Activated B cell treated with CpG ODN at 0.5 μM for 24 hours (primary cell): ENCODE data around the gene QSOX2. TPM values are rescaled to one million over a fixed set of nuclear protein-coding genes. Genes with fewer than 3 reads are reported as not detected.

Source experiments
- ATAC-seq: fragments of 200-7000 bp; cut with Tn5 transposase; one replicate; pipeline ENCODE4 v1.10.0; 2021; ENCODE audit warnings: low read depth, mild to moderate bottlenecking, moderate library complexity
- CTCF ChIA-PET: fragments of 350-600 bp; sonication (Branson Sonifier 250); formaldehyde crosslinking; loops from one replicate; lab custom pipeline; 2021; ENCODE audit warnings: antibody characterized with exemption; lab: Charles Lee
- POLR2A ChIA-PET: fragments of 350-600 bp; sonication (Branson Sonifier 250); formaldehyde crosslinking; loops from one replicate; lab custom pipeline; 2021; ENCODE audit warnings: antibody characterized with exemption; lab: Charles Lee
- DNase-seq: peaks from one replicate; pipeline ENCODE4 v3.0.0; 2022
- H3K27ac Mint-ChIP-seq: one replicate; pipeline ENCODE4 v1.8.0; 2020; ENCODE audit warnings: mixed read lengths
- H3K27me3 Mint-ChIP-seq: one replicate; pipeline ENCODE4 v1.8.0; 2021; ENCODE audit warnings: mixed read lengths
- H3K36me3 Mint-ChIP-seq: one replicate; pipeline ENCODE4 v1.8.0; 2021; ENCODE audit warnings: low read depth, mixed read lengths
- H3K4me1 Mint-ChIP-seq: one replicate; pipeline ENCODE4 v1.8.0; 2021; ENCODE audit warnings: mixed read lengths
- H3K4me3 Mint-ChIP-seq: one replicate; pipeline ENCODE4 v1.8.0; 2020; ENCODE audit warnings: mild to moderate bottlenecking, mixed read lengths
- H3K9me3 Mint-ChIP-seq: one replicate; pipeline ENCODE4 v1.8.0; 2020; ENCODE audit warnings: mixed read lengths
- intact Hi-C: fragments of 100-400 bp; cut with micrococcal nuclease; formaldehyde crosslinking; loops from one replicate; pipeline ENCODE4 v1.15.1; 2024
- total RNA-seq: library from RNA; stranded (reverse); gene quantifications from 2 replicates; pipeline ENCODE4 v1.2.3, GENCODE V29; 2022
- TF ChIP-seq, protein P1 (sequence below): fragments of 200-600 bp; IDR thresholded peaks from one replicate; pipeline ENCODE4 v1.8.0; 2022; ENCODE audit warnings: antibody characterized with exemption, mild to moderate bottlenecking

The QSOX2 gene
- total RNA-seq, 1 donor from 2014 or later, result 49.1 TPM

DNA sequence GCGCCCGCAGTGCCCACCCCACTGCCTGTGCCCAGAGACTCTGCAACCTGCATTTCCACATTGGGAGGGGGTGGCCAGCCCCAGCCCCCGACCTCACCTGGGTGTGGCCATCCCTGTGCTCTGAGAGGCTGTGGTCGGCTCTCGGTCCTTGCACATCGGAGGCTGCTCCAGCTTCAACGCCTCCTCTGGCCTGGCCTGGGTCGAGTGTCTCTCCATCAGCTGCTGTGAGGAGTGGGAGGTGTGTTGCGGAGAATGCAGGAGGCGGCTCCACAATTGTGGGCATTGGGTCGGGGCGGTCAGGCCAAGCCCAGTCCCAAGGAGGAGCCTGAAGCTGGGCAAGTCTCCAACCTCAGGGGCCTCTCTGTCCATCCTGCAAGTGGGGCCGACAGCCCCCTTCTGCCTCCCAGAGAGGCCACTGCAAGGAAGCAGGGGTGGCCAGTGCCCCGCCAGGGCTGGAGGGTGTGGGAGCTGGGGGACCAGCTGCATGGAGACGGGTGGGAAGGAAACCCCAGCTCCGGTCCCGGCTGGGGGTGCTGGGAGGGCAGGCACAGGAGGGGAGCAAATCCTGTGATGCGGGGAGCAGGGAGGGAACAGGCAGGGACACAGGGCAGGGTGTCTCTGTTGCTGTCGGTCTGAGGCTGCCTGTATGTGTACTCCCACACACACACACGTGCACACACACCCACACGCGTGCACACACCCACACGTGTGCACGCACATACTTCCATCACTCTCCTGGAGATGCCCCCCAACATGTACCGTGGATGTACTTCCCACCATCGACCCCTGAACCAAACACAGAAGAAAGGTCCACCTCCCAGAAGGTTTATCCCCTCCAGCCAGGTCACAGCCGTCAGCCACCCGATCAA is 29.4 kb upstream of the QSOX2 start:
- CTCF ChIA-PET, result no interaction called here
- DNase-seq, result no peak
- Mint-ChIP-seq H3K4me3 (no peak overlapping the region), H3K36me3 (no peaks in the 10 kb centered on the region), H3K9me3 (no peaks in the 10 kb centered on the region), H3K27me3 (peaks cover 3% of the 10 kb centered on the region), H3K4me1 (no peaks in the 10 kb centered on the region), H3K27ac (no peak overlapping the region)
- intact Hi-C loops, result no loop called here
- ATAC-seq, result no peak
- TF ChIP-seq, protein P1, sequence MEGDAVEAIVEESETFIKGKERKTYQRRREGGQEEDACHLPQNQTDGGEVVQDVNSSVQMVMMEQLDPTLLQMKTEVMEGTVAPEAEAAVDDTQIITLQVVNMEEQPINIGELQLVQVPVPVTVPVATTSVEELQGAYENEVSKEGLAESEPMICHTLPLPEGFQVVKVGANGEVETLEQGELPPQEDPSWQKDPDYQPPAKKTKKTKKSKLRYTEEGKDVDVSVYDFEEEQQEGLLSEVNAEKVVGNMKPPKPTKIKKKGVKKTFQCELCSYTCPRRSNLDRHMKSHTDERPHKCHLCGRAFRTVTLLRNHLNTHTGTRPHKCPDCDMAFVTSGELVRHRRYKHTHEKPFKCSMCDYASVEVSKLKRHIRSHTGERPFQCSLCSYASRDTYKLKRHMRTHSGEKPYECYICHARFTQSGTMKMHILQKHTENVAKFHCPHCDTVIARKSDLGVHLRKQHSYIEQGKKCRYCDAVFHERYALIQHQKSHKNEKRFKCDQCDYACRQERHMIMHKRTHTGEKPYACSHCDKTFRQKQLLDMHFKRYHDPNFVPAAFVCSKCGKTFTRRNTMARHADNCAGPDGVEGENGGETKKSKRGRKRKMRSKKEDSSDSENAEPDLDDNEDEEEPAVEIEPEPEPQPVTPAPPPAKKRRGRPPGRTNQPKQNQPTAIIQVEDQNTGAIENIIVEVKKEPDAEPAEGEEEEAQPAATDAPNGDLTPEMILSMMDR, result no peak
- POLR2A ChIA-PET, result no interaction called here

GRCh38 chr9:136273921-136274785 is 28.5 kb upstream of the QSOX2 start:
- intact Hi-C loops, result no loop called here
- Mint-ChIP-seq H3K4me1 (no peaks in the 10 kb centered on the region), H3K27ac (no peak overlapping the region), H3K4me3 (no peak overlapping the region), H3K36me3 (no peaks in the 10 kb centered on the region), H3K27me3 (peaks cover 3% of the 10 kb centered on the region), H3K9me3 (no peaks in the 10 kb centered on the region)
- POLR2A ChIA-PET, result no interaction called here
- DNase-seq (no peak), ATAC-seq (no peak)
- CTCF ChIA-PET, result no interaction called here
- TF ChIP-seq, protein P1, result no peak

- CTCF ChIA-PET, result no interaction called here
- Mint-ChIP-seq H3K36me3 (no peaks in the 10 kb centered on the region), H3K4me1 (no peaks in the 10 kb centered on the region), H3K9me3 (no peaks in the 10 kb centered on the region), H3K27me3 (peaks cover 3% of the 10 kb centered on the region), H3K27ac (no peak overlapping the region), H3K4me3 (no peak overlapping the region)
- TF ChIP-seq, protein P1, result no peak
- intact Hi-C loops, result no loop called here
- ATAC-seq, result no peak
- no peak for DNase-seq
- POLR2A ChIA-PET, result no interaction called here
Observed at GRCh38 chr9:136273244-136273865, 27.7 kb upstream of the QSOX2 start.

- Mint-ChIP-seq H3K4me1 (peaks cover 11% of the 10 kb centered on the region), H3K36me3 (no peaks in the 10 kb centered on the region), H3K4me3 (no peak overlapping the region), H3K9me3 (no peaks in the 10 kb centered on the region), H3K27ac (no peak overlapping the region), H3K27me3 (peaks cover under 1% of the 10 kb centered on the region)
- intact Hi-C loops, result no loop called here
- TF ChIP-seq, protein P1, result no peak
- POLR2A ChIA-PET, result no interaction called here
- ATAC-seq (no peak), DNase-seq (no peak)
- CTCF ChIA-PET, result no interaction called here
Observed at GRCh38 chr9:136270173-136270705, 24.6 kb upstream of the QSOX2 start.
